Stimulated activated CD4-positive, alpha-beta T cell treated with anti-CD3 and anti-CD28 coated beads, Interleukin-2, amount 100 ng/mL, for 48 hours (primary cell): ENCODE measurements around the gene PHLPP2.
"Not testable (repeated sequence)": the region's sequence is repeated elsewhere in the genome, so short reads cannot be mapped to it uniquely, and the experiment has no call there.

ENCODE experiments used
- DNase-seq, 2 donors: peaks; one replicate each; pipeline ENCODE4 v3.0.0-alpha.2; 2020

The PHLPP2 gene

DNA sequence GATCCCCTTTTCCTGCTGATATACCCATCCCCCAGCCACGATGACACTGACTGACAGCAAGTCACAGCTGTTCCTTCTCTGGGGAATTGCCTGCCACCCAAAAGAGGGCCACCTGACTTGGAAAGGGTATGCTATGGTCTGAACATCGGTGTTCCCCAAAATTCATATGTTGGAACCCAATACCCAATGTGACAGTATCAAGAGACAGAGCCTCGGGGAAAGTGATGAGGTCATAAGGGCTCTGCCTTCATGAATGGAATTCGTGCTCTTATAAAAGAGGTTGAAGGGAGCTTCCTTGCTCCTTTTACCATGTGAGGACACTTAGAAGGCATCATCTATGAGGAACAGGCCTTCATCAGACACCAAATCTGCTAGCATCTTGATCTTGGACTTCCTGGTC is 106.1 kb downstream of the PHLPP2 start:
- no peak for DNase-seq

DNA sequence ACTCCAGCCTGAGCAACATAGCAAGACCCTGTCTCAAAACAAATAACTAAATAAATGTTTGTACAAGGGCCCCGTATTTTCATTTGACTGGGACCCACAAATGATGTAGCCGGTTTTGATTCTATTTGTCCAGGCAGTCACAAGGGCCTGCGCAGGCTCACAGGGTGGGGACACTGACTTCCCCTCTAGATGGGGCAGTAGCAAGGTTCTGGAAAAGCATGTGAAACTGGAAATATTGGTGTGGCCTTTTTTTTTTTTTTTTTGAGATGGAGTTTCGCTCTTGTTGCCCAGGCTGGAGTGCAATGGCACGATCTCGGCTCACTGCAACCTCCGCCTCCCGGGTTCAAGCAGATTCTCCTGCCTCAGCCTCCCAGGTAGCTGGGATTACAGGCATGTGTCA is 109.5 kb downstream of the PHLPP2 start:
- DNase-seq: not testable (repeated sequence)

DNA sequence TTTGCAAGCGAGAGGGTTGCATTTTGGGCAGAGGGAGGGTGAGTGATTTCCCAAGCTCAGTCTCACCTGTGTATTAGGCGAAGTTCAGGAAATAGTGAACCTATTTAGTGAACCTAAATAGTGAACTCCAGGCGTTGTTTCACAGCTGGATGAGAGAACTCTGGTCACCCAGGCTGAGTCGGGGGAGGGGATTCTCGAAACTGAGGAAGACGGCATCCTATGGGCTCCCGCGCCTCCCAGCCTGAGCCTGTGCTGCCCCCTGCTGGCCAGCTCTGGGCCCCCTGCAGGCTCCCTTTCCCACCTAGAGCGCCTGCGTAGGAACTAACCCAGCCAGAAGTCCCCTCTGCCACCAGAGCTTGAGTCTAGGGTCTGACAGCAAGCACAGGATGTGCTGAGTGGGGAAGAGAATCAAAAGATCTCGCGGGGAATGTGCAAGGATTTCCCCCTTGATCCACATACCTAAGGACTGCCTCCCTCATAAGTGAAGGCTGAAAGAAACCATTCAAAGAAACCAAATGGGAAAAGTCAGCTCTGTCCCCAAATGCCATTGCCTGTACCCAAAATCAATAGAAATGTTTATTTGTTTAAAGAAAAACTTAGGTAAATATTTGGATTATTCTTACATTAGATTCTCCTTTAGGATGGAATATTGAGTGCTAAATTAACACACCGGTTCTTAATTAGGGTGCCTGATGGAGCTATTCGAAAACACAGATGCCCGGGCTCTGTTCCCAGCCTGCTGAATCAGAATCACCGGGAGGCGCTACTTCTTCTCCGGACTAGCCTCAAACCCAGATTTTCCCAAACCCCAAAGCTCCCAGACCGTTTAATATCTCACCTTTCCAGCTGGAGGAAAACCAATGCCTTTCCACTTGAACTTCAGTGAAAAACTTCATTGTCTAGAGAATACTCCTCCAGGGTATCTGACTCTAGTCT is 113.3 kb downstream of the PHLPP2 start:
- peak; percentile 85 to 89 for DNase-seq

- DNase-seq: no peak
These were observed 114.1 kb downstream of the PHLPP2 start for GRCh38 chr16:71610447-71610846.

- DNase-seq: no peak
These were observed 115.4 kb downstream of the PHLPP2 start for GRCh38 chr16:71609066-71609465.

GRCh38 chr16:71600822-71601221 is 123.7 kb downstream of the PHLPP2 start:
- no peak for DNase-seq

GRCh38 chr16:71598426-71598825 is 126.1 kb downstream of the PHLPP2 start:
- DNase-seq: not testable (repeated sequence)

DNA sequence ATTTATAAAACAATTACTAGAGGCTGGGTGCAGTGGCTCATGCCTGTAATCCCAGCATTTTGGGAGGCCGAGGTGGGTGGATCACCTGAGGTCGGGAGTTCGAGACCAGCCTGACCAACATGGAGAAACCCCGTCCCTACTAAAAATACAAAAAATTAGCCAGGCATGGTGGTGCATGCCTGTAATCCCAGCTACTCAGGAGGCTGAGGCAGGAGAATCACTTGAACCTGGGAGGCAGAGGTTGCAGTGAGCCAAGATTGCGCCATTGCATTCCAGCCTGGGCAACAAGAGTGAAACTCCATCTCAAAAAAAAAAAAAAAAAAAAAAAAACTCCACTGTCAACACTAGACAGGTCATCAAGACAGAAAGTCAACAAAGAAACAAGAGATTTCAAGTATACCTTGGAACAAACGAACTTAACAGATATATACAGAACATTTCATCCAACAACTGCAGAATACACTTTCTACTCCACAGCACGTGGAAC is 129.1 kb downstream of the PHLPP2 start:
- not testable (repeated sequence) for DNase-seq
